ENCODE data around the gene SESN3.
A peak's percentile ranks its signal among the peaks of the same experiment; 100 is the strongest.
"Not testable (repeated sequence)": the region's sequence is repeated elsewhere in the genome, so short reads cannot be mapped to it uniquely, and the experiment has no call there.

Gene SESN3

GRCh38 chr11:95154514-95154913 is 76.5 kb downstream of the SESN3 start:
- peak; percentile 47 for DNase-seq (ENCODE audit: insufficient read length, low spot score)
- peak; percentile 72 for FAIRE-seq

GRCh38 chr11:95153857-95154246 is 77.2 kb downstream of the SESN3 start:
- peak; percentile 28 for FAIRE-seq
- no peak for DNase-seq (ENCODE audit: insufficient read length, low spot score)

GRCh38 chr11:95152876-95153856 is 77.8 kb downstream of the SESN3 start:
- FAIRE-seq = peak; percentile 90
- DNase-seq (ENCODE audit: insufficient read length, low spot score) = no peak

DNA sequence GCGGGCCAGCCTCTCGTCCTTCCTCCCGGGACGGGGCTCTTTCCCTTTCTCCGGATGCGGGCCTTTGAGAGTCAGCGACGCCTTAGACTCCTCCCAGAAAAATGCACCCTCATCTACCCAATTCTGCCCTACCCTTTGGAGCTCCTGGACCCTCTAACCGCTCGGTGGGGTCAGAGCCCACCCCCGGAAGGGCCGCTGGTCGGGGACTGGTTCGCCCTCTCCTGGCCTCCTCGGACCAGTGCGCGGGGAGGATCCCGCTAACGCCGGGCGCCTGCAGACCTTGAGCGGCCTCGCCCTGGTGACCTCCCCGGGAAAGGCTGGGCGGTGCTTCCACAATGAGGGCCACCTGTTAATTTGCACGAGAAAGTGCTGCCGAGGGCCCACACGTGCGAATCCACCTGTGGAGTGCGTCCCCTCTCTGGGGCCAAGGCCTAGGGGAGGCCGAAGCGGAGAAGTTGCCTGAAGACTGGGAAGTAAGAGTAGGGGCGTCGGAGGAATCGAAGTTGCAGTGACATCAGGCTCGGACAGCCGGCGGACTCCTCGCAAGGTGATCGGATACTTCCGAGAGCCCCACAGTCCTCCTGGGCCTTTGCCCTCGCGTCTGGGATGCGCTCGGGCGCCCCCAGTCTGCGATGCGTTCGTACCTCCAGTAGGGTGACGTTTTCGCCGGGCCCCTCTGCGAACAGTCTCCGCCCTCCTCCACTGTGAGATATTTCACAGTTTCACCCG is 79.9 kb downstream of the SESN3 start:
- FAIRE-seq (no peak), DNase-seq (ENCODE audit: insufficient read length, low spot score) (peak; percentile 73)

DNA sequence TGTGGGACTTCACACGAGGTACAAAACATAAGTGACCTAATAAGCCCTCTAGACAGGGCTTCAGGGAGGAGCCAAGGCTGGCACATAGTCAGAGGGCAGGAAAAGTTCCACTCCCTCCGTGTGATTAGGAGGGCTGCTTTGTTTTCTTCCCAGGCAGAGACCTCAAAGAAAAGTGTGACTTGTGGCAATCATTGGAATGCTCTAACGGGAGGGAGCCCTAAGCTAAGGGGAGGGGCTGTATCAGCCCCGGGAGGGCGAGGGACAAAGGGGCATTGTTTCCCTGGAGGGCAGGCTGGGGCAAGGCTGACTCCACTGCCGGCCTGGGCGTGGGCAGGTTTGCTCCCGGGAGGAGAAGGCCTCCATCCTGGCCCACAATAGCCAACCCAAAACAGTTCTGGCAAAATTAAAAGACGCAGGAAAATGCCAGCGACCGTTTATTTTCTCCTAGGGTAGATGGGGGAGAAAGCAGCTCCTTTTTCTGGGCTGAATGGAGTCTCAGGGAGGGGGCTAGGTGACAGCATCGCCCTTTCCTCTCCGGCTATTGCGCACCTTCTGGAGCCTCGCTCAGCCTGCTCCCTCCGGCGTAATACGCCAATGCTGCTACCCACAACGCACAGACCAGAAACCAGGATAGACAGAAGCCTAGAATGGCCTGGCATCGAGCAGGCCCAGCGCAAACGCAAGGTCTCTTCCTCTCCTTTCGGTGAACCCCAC is 81.2 kb downstream of the SESN3 start:
- DNase-seq (ENCODE audit: insufficient read length, low spot score) (no peak), FAIRE-seq (no peak)

- FAIRE-seq = no peak
Measured at GRCh38 chr11:95148938-95149337, 82.1 kb downstream of the SESN3 start.

DNA sequence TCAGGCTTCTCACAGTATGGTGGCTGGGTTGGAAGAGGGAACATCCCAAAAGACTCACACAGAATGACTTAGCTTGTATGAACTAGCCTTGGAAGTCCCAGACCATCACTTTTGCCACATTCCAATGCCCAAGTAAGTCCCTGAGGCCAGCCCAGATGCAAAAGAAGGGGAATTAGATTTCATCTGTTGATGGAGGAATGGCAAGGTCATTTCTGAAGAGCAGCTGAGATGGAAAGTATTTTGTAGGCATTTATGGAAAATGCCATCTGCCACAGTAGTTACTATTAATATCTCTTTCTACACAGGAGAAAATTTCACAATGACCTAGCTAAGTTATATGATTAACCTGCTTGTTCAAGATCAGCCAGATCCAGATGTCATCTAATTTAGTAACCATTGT is 82.6 kb downstream of the SESN3 start:
- FAIRE-seq (no peak), DNase-seq (ENCODE audit: insufficient read length, low spot score) (no peak)

More at GRCh38 chr11:95148938-95149337, 82.1 kb downstream of the SESN3 start:
- DNase-seq (ENCODE audit: insufficient read length, low spot score) = no peak

DNA sequence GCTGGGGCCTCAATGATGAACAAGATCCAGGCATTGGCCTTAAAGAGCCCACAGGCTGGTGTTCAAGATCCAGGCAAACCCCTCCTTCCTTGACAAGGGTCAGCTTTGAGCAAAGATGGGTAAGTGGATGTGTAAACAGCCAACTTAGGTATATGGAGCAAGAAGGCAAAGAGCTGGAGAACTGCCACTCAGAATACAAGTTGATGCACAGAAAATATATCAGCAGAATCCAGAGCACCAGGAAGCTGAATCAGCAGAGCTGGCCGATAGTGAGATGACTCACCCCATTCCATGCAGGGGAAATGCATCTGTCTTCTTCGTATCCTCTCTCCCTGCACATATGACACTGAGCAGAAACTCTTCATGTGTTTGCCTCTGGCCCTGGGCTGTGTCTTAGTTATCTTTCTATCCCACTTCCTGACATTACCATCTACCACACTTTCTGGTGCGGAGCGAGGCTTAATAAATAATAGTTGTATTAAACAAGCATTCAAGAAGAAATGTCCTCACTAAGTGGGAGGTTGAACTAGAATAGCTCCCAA is 83.6 kb downstream of the SESN3 start:
- FAIRE-seq (no peak), DNase-seq (ENCODE audit: insufficient read length, low spot score) (no peak)

DNA sequence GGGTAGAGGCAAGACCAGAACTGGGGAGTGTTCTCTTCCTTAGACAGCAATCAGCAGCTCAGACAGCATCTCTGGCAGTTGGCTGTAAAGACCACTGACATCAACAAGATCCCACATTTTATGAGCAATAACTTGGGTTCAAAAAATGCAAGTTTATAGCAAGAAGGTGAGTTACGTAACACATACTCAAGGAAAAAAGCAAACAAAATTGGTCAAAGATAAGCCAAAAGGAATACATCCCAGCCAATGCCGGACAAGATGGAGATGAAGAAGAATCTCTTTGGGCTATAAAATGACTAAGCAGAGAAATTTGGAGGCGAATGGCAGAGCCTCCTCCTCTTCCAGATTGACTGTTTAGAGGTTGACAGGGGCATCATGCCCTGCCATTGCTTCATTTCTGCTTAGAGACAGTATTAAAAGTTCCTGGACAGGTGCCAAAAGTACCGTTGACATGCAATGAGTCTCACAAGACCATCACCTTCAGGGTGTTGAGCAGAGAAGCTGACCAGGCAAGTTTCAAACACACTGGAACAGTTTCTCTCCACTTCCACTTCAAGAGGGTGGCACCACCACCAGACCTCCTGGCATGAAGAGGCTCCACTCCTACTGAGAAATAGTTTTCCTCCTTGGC is 85.5 kb downstream of the SESN3 start:
- FAIRE-seq (no peak), DNase-seq (ENCODE audit: insufficient read length, low spot score) (no peak)

DNA sequence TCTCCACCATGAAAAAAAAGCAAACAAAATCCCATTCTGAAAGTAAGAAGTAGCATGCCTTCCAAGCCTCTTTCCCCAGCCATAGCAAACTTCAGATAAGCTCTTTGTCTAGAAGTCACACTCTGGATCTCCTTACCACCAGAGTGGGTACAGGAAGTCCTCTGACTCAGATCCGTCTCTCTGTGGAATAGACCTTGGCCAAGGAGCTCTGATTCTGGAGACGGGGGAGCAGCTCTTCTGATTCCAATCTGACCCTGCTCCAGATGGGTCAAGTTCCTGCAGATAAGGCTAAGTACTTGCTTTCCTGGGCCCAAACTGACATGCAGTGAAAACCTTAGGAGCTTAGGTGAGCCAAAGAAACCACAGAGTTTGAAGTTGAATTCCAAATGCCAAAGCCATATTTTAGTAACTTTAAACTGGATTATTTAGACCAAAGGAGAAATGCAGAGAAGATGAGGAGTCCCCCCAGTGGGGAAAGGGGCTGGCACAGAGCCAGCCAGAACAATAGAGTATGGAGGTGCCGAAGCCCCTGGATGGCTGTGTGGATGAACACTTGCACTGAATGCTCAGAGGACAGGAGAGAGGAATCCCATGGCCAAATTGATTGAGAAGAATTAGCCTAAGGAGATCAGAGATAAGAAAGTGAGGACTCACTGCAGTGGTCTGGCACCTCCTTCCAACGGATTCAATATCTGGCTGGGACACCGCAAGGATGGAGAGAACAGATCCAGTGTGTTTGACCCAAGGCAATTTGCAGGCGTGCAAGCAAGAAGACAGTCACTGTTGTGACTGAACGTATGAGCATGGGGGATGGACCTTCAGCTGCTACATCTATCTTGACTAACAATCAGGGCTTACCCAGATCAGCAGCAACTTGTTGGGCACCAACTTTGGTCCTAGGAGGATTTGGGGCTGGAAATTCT is 86.4 kb downstream of the SESN3 start:
- DNase-seq (ENCODE audit: insufficient read length, low spot score) (no peak), FAIRE-seq (no peak)

DNA sequence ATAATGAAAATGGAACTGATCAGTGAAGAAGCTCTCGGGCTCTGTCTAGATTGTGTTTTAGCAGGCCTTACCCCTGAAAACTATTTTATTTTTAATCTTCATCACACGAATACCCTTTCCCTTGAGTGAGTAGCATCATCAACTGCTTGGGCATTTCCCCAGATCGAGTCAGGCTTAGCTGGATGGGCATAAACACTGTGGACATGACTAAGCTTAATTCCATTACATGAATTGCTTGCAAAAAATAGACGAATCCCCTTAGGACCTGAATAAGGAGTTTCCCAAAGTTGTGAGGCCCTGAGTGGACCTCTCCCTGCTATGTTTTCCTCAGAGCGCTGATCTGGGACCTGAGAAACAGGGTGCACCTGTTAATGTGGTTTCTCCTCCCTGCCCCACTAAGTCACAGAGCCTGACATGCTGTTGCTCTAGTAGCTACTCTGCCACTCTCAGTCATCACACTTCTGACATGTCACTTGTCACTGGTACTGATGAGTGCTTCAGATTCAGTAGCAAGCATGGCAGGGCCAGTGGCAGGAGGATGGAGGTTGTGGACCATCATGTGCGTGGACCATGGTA is 87.8 kb downstream of the SESN3 start:
- no peak for FAIRE-seq

DNA sequence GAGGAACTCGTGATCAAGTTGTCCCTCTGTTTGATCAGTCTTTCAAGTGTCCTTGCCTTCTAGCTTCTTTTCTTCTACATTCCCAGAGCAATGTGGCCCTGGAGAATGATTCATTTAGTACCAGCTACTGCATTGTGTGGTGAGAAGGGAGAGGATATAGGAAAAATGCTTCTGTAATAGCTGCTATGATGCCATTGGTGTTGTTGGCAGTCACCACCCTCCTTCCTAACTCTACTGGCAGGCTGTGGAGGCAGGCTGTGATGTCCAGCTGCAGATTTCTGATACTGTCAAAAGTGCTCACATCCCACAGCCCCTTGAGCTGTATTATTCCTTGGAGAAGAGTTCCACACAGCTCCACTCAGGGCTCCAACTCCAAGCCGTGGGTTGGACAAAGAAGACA is 88.6 kb downstream of the SESN3 start:
- no peak for DNase-seq (ENCODE audit: insufficient read length, low spot score)
- FAIRE-seq = no peak

More for the DNA sequence above, 87.8 kb downstream of the SESN3 start:
- no peak for DNase-seq (ENCODE audit: insufficient read length, low spot score)

DNA sequence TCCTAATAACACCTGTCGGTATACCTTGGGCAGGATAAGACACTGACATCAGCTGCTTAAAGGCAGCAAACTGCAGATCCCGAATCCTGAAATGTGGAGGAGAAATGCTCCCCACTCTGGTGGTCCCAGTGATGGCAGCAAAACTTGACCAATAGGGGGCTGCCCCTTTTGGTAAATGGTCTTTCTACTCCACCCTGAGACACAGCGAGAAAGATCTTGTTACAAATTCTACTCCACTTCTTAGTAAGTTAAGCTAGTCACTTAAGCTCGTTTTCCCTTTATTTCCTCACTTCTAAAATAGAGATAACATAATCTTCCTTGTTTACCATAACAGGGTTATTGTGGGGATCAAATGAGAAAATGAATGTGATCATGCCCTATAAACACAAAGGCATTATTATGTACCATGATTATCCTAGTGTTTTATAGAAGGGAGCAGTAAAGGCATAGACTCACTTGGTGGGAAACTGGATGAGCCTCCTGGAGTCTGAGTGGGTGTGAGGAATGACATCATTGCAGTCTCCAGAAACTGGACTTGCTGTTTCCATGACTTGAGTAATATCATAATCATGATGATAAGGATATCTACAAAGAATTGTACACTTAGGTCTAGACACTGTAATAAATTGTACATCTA is 90.5 kb downstream of the SESN3 start:
- no peak for DNase-seq (ENCODE audit: insufficient read length, low spot score)

GRCh38 chr11:95138448-95138847 is 92.6 kb downstream of the SESN3 start:
- DNase-seq (ENCODE audit: insufficient read length, low spot score) = no peak
- peak; percentile 80 for FAIRE-seq

More for the DNA sequence above, 90.5 kb downstream of the SESN3 start:
- FAIRE-seq = no peak

GRCh38 chr11:95137299-95137698 is 93.7 kb downstream of the SESN3 start:
- no peak for DNase-seq (ENCODE audit: insufficient read length, low spot score)
- no peak for FAIRE-seq

GRCh38 chr11:95136747-95137146 is 94.3 kb downstream of the SESN3 start:
- FAIRE-seq; DNase-seq (ENCODE audit: insufficient read length, low spot score): not testable (repeated sequence)

DNA sequence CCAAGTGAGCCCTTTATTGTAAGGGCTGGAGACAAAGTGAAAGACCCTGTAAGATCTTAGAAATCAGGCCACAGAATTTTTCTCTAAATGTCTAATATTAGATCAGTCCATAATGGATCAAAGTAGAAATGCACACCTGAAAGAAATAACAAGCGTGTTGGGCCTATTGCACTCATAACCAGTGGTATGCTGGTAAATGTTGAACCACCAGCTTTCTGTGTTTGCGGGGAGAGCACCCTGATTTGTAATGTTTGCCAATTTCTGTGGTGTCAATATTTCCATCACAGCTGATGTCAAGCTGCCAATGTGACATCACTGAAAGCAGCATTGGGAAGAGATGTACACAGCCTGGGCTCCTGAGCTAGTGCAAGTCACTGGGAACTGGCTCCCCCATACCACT is 95.1 kb downstream of the SESN3 start:
- FAIRE-seq = no peak
- no peak for DNase-seq (ENCODE audit: insufficient read length, low spot score)

GRCh38 chr11:95135155-95135554 is 95.8 kb downstream of the SESN3 start:
- FAIRE-seq = no peak

More at GRCh38 chr11:95135155-95135554, 95.8 kb downstream of the SESN3 start:
- no peak for DNase-seq (ENCODE audit: insufficient read length, low spot score)
